Measurements from ENCODE around the gene FGR.
A peak's percentile ranks its signal among the peaks of the same experiment; 100 is the strongest.

The FGR gene

DNA sequence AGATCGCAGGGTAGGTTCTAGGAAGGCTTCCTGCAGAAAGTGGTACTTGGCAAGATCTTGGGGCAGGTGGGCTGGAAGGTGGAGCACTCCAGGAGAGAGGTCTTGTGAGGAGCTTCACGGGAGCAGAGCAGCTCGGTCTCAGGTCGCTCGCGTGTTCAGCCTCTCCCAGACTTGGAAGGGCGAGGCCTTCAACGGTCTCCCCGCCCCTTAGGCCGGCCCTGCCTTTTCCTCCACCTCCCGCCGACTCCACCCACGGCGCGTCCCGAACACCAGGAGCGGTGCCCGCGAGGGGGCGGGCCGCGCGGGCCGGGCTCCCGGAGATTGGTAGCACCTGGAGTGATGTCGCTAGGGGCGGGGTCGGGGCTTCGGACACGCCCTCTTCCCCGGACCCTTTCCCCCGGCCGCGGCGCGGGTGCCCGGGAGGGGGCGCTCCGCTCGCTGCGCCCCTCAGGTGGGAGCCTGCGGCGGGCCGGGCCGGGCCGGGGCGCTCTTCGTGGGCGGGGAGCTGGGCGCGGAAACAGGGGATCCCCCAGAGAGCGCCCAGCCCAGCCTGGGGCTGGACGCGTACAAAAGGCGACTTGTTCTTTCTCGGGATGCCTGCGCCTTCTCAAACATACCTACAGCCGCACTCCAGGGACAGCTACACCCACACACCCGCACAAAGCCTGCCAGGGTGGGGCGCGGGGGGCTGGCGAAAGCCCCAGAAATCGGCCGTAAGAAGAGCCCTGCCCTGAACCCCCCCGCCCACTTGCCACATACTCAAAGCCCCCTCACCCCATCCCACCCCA is 66.5 kb downstream of the FGR start:
- peak; percentile 90 for DNase-seq (ENCODE audit: low spot score)

DNA sequence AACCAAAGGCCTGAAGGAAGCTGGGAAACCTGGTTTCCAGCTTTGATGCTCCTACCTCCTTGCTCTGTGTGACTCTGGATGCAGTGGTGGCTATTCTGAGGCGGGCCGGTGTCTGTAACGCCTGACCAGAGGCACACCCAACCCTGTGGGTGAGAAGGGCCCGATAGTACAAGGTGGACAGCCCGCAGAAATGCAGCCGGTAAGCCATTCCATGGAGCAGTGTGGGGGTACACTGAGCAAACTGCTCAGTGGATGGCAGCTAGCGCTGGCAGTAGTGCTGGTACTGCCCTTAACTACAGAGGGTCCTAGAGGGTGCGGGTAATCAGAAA is 67.0 kb downstream of the FGR start:
- no peak for DNase-seq (ENCODE audit: low spot score)

DNA sequence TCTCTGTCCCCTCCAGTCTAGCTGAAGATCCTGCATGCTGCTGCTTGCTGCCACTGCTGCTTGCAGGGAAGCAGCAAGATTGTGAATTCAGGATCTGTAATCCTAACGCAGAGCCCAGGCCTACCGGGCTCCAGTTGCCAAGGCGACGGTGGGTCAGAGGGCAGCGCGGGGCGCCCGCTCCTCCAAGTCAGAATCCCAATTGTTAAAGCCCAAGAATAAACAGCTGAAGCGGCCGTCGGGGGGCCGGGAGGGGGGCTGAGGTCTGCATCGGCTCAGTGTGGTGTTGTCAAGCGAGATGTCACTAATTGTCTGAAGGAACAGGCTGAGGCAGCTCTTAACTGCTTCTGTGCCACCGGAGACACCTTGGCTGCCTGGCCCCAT is 67.8 kb downstream of the FGR start:
- peak; percentile 41 for DNase-seq (ENCODE audit: low spot score)

DNA sequence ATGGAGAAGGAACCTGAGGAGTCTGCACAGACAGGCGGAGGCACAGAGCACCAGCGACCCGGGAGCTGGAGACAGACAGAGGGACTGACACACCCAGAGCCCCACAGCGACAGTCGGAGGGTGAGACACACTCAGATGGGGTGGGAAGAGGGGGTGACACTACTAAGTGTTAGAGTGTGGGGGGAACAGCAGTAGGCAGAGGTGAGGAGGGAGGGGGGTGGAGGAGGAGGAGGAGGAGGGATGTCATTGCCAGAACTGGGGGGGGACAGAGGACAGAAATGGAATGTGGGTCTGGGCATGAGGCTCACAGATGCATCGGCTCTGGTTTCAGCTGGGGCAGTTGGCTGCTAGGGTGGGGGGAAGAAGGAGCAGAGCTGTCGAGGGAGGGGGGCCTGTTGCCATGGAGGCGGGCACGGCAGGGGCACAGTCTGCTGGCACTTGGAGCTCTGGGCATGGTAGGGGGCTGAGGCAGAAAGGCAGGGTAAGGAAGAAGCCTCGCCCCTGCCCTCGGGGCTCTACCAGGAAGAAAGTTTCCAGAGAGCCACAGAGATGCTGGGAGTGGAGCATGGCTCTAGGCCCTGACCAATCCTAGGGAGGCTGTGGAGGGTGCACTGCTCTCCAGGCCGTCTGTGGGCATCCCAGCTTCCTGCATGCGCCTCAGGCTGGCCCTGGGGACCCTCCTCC is 68.4 kb downstream of the FGR start:
- DNase-seq (ENCODE audit: low spot score) = no peak

DNA sequence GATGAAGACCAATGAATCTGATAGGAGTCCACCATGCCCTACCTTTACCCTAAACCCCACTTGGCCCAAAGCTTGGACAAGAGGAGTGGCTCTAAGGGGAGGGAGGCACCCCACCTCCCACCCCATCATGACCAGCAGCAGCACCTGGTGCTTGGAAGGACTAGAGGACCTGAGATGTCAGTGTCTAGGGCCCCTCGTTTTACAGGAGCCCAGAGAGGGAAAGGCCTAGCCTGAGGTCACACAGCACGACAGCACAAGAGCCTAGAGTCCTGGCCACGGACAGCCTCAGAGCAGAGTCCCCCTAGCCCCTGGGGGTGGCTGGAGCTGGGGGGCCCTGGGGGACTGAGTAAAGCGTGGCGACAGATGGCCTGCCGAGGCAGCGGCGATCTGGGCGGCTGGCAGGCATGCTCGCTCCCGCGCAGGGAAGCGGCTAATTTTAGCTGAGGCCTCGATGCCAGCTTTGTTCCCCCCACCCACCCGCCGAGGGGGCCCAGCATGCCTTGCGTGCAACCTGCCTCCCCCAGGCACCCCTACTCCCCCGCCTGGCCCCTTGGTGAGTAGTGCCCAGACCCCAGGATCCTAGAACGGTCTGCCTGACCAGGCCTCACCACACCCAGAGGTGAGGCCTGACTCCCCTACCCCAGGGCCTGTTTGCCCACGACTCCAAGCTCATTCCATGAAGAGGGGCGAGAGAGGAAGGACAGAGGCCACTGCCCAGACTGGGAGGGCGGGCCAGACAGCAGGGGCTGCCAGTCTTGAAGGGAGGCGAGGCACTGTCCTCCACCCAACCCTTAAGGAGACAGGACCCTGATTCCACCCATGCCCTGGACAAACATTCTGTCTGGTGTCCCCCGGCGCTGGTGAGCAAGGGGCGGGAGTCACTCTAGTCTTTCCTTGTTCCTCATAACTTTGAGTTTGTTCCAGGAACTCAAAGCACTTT is 70.0 kb downstream of the FGR start:
- no peak for DNase-seq (ENCODE audit: low spot score)

DNA sequence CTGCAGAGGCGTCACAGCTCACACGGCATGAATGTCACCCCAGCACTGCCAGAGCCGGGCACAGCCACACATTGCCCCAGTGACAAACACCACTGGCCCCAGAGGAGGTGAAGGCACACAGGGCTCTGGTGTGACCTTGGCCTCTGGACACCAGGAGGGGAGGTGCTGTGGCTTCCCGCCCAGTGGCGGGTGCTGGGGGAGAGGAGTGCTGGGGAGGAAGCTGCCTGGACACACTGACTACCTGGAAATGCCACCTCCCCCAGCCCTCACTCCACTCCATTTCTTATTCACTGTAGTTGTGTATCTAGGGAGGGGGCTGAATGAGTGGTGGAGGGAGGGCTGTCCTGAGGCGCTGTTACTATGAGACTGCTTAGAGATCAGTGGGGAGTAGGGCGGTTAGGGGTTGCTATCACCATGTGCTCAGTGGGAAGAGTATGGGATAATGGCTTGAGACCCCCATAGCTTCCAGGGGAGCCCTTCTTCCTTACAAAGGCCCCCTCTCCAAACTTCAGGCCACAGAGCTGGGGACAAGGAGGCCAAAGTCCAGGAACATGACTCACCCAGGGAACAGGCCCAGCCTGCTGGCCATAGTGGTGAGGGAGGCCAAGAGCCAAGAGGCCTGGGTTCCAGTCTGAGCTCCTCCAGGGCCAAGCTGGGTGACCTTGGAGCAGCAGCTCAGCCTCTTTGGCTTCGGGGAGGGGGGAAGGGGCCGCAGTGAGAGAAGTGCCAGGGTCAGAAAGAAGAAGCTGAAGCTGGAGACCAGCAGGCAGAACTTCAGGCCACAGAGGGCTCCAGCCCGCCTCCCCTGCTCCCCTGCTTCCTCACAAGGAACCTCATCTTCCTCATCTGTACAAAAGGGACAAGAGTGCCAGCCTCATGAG is 71.2 kb downstream of the FGR start:
- no peak for DNase-seq (ENCODE audit: low spot score)

DNA sequence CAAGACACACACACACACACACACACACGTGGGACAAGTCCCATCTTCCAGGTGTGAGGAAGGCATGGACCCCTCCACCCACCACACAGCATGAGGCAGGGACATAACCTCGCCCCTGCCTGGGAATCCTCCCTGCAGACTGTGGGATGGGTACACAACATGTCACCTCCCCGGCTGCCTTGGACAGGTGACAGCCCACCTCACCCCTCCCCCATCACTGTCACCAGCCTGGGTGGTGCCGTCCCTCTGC is 71.7 kb downstream of the FGR start:
- no peak for DNase-seq (ENCODE audit: low spot score)

DNA sequence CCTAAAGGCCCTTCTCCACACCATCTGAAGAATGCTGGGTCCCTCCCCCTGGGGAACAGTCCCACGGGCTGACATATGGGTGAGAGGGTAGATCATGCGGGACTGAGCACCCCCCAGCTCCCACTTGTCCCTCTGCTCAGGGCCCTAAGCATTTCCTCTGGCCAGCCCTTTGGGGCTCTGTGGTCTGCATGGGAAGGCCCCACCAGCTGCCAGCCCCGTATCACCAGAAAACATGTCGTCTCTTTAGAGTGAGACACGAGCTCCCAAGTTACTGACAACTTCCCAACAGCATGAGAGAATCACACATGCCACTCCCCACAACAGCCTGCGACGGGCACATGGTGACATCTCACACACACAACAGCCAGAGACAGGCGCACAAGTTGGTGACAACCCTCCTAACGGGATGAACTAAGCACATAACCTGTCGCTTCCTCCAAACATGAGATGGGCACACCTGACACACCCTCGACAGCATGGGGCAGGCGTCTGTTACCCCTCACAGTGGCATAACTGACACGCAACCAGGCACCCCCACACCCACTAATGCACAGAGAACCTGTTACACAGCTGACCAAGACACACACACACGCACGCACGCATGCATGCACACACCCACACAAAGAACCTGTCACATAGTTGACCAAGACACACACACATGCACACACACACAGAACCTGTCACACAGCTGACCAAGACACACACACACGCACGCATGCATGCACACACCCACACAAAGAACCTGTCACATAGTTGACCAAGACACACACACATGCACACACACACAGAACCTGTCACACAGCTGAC is 72.2 kb downstream of the FGR start:
- no peak for DNase-seq (ENCODE audit: low spot score)

Small RNAs within 50 kb of the gene (small RNA-seq; reads per million reads assigned to genes)
- gene AL031729.1 = 0 to 0.04 reads per million in 2 experiments
- 0 to 0.03 reads per million in 2 experiments for gene RNU6-949P
